Stomach (tissue), 4 donors: ENCODE results near the gene IWS1.

Source experiments
- EP300 ChIP-seq: sonication (generic); formaldehyde crosslinking; IDR thresholded peaks from one replicate; pipeline ENCODE4 v1.6.1; 2017; ENCODE audit warnings: antibody characterized with exemption
- POLR2A ChIP-seq, 4 donors: fragments of 450-650 bp; IDR thresholded peaks; one replicate each; pipeline ENCODE4 v1.6.1; 2016; ENCODE audit warnings: antibody characterized with exemption in 4 of 4, control low read depth in 2 of 4, mild to moderate bottlenecking in 1 of 4, moderate library complexity in 1 of 4
- TF ChIP-seq, protein P1 (sequence below), 7 experiments: fragments of 450-650 bp in 4 of 7; fragments of 200-600 bp in 3 of 7; sonication (generic) in 3 of 7; IDR thresholded peaks; one replicate each; pipeline ENCODE4 v1.5.1; 2016 to 2019; ENCODE audit warnings: antibody characterized with exemption in 7 of 7, control low read depth in 2 of 7, mild to moderate bottlenecking in 1 of 7

DNA sequence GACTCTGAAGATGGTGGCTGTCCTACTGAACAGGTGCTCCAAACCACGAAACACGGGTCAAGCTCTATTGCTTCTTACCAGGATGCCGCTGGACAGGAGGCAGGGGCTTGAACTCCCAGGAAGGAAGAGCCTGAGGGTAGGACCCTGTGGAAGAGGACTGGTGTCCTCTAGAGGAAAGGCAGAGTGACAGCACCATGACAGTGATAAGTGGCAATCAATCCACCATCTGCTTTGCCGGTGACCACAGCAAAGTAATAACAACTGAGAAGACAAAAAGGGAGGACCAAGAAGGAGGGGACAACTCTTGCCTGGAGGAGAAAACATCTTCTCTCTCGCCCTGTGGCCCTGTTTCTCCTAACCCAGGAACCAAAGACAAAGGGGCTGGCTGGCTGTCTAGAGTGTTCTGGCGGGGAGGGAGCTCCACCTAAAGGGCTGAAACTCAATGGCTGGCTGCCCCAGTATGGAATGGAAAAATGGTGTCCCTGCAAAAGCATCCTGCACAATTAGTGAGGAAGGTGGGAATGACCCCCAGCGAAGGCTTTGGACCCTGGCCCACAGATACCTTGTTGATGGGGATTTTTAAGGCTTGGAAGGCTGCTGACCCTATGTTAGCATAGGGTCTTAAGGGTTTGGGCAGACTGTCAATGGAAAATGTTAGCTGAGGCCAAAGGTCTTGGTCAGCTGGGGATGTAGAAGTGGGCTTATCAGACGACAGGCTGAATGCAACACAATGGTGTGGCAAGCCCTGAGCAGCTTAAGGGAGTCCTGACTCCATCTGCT lies 72.7 kb downstream of the IWS1 start:
- no peak for TF ChIP-seq EP300
- TF ChIP-seq POLR2A (IDR thresholded peaks at IDR 0.05), result no peak
- TF ChIP-seq, protein P1, sequence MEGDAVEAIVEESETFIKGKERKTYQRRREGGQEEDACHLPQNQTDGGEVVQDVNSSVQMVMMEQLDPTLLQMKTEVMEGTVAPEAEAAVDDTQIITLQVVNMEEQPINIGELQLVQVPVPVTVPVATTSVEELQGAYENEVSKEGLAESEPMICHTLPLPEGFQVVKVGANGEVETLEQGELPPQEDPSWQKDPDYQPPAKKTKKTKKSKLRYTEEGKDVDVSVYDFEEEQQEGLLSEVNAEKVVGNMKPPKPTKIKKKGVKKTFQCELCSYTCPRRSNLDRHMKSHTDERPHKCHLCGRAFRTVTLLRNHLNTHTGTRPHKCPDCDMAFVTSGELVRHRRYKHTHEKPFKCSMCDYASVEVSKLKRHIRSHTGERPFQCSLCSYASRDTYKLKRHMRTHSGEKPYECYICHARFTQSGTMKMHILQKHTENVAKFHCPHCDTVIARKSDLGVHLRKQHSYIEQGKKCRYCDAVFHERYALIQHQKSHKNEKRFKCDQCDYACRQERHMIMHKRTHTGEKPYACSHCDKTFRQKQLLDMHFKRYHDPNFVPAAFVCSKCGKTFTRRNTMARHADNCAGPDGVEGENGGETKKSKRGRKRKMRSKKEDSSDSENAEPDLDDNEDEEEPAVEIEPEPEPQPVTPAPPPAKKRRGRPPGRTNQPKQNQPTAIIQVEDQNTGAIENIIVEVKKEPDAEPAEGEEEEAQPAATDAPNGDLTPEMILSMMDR (IDR thresholded peaks at IDR 0.05), result no peak
